Prostate gland (tissue), 2 donors: ENCODE results near the gene POLG2. TPM values are rescaled to one million over a fixed set of nuclear protein-coding genes. Genes with fewer than 3 reads are reported as not detected.

ENCODE experiments used
- DNase-seq: peaks from one replicate; pipeline ENCODE4 v3.0.0-alpha.2; 2019; ENCODE audit warnings: low spot score
- H3K27ac ChIP-seq, 2 donors: fragments of 200-600 bp; sonication (generic); 2 replicates each; pipeline ENCODE4 v1.5.1; 2017 to 2019
- H3K27me3 ChIP-seq: fragments of 200-600 bp; sonication (generic); replicated peaks from 2 replicates; pipeline ENCODE4 v1.5.1; 2019; ENCODE audit not compliant: insufficient read depth
- H3K36me3 ChIP-seq, 2 donors: fragments of 200-600 bp; sonication (generic); 1 replicate in 1 of 2; 2 replicates in 1 of 2; pipeline versions ENCODE4 v1.5.1 to v1.8.1; 2017 to 2019
- H3K4me1 ChIP-seq: fragments of 200-600 bp; sonication (generic); replicated peaks from 2 replicates; pipeline ENCODE4 v1.5.1; 2019
- H3K4me3 ChIP-seq, 2 donors: fragments of 200-600 bp; sonication (generic); 2 replicates each; pipeline ENCODE4 v1.5.1; 2017 to 2019
- H3K9me3 ChIP-seq: fragments of 200-600 bp; sonication (generic); 2 replicates; pipeline ENCODE4 v1.5.1; 2017
- POLR2A ChIP-seq: fragments of 450-650 bp; IDR thresholded peaks from one replicate; pipeline ENCODE4 v1.6.1; 2016; ENCODE audit warnings: antibody characterized with exemption, mild to moderate bottlenecking
- POLR2AphosphoS5 ChIP-seq: sonication (generic); formaldehyde crosslinking; IDR thresholded peaks from one replicate; pipeline ENCODE4 v1.6.1; 2017; ENCODE audit warnings: antibody characterized with exemption
- WGBS: methylation state at CpG from one replicate; pipeline ENCODE4 v1.1.5; 2018; 5-methylcytosine and 5-hydroxymethylcytosine counted together
- intact Hi-C: fragments of 100-400 bp; cut with DNase I; formaldehyde crosslinking; loops from one replicate; pipeline ENCODE4 v1.14.2; 2022
- total RNA-seq, 2 donors: library from RNA; depleted of rRNA; stranded (reverse); fragments of >200 nt; gene quantifications; one replicate each; pipeline ENCODE4 v1.1.0, GENCODE V29; 2016
- TF ChIP-seq, protein P1 (sequence below), 4 experiments: fragments of 200-600 bp in 2 of 4; fragments of 450-650 bp in 2 of 4; sonication (generic) in 2 of 4; IDR thresholded peaks; 1 replicate in 3 of 4; 2 replicates in 1 of 4; pipeline ENCODE4 v1.5.1; 2016 to 2019; ENCODE audit warnings: antibody characterized with exemption in 4 of 4, mild to moderate bottlenecking in 2 of 4, moderate library complexity in 2 of 4

Gene POLG2
- total RNA-seq, 2 donors from 2014 or later: 5.3 to 9.7 TPM

DNA sequence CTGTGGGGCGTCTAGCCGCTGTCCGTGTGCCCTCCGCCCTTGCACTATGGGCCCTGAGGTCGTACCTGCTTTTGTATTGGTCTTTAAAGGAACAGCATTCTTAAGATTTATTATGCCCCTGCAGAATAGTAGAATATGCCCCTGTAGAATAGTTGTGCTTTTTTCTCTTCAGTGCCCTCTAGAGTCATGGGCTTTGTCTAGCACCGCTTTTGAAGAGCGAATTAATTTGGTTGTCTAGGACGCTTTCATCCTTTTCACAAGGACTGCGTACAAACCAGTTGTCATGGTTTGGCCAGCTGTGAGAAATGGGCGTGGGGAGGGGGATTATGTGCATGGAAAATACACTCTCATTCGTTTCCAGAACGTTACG, 10.5 kb upstream of the POLG2 start:
- intact Hi-C loops: loop anchor here (10.0 kb wide), 1 partner anchor 183 kb away; no protein-coding TSS in a partner anchor
- peaks cover 7% of the 10 kb centered on the region for H3K4me1 ChIP-seq
- no peak for TF ChIP-seq POLR2AphosphoS5
- TF ChIP-seq POLR2A: no peak
- TF ChIP-seq, protein P1, sequence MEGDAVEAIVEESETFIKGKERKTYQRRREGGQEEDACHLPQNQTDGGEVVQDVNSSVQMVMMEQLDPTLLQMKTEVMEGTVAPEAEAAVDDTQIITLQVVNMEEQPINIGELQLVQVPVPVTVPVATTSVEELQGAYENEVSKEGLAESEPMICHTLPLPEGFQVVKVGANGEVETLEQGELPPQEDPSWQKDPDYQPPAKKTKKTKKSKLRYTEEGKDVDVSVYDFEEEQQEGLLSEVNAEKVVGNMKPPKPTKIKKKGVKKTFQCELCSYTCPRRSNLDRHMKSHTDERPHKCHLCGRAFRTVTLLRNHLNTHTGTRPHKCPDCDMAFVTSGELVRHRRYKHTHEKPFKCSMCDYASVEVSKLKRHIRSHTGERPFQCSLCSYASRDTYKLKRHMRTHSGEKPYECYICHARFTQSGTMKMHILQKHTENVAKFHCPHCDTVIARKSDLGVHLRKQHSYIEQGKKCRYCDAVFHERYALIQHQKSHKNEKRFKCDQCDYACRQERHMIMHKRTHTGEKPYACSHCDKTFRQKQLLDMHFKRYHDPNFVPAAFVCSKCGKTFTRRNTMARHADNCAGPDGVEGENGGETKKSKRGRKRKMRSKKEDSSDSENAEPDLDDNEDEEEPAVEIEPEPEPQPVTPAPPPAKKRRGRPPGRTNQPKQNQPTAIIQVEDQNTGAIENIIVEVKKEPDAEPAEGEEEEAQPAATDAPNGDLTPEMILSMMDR (IDR thresholded peaks at IDR 0.05): peak in 2 of 4 experiments; percentile 32 to 42
- peak overlapping the region; percentile 94 to 98 for H3K4me3 ChIP-seq
- H3K27ac ChIP-seq: peak overlapping the region; percentile 99
- peaks cover 4 to 10% of the 10 kb centered on the region in 2 donors for H3K36me3 ChIP-seq
- no peaks in the 10 kb centered on the region for H3K27me3 ChIP-seq
- DNase-seq: peak; percentile 15
- 1% methylated on average over 13 of the region's 13 CpGs for WGBS
- H3K9me3 ChIP-seq: no peaks in the 10 kb centered on the region

DNA sequence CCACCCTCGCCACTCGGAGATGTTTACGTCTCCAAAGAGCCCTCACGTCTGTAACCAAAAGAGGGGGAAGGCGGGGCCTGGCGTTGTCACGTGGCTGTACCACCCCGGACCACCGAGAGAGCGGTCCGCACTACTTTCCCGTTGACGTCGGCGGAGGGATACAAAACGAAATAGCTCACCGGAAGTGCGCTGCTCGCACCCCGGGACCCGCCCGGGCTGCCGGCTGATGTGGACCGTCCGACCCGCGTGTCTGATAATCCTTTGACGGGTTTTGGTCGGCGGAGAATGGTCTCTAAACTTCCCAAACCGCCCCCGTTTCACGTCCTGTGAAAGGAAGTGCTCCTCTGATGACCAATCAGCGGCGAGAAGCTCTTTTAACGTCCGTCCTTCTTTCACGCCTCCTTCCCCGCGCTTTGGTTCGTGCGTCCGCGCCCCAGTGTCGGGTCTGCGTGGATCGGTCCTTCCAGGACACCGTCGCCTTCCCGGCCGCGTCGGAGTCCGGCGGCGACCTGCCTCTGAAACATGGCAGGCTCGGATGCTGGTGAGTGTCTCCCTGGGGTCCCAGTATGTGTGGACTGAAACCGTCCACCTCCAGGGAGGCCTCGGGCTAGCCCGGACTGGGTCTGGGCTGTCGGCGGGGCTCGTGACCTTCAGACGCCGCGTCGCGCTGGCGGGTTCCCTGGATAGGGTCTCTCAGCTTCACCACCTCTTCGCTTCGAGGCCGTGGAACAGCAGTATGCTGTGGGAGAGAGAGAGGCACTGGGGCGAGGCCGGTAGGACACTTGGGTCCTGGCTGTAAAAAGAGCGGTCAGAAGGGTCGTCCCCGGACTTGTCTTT, 9.9 kb upstream of the POLG2 start, which contains the start of gene CEP95:
Gene CEP95 (plus strand): TSS at position 402 of the 837 bp plus-strand sequence. CDS start 121 bp downstream, at position 523.
- under 1% methylated on average over 75 of the region's 77 CpGs for WGBS

DNA sequence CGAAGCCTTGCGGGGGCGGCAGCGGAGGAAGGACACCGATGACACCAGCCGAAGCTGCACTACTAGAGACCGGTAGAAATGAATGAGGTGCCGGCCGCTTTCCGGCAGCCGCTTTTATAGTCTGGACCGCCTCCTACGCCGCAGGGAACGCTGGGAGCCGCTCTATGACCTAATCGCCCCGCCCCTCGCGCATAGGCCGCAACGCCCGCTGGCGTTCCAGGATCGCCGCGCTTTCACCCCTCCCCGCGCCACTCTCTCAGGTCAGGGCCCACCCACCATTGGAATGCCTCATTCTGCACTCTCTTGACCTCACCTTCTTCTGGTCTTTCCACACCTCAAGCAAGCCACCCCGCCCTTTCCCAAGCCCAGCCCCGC, 9.3 kb upstream of the POLG2 start, which contains the start of gene DDX5:
Gene DDX5 (minus strand): TSS at position 89 of the 375 bp plus-strand sequence. CDS start 170 bp downstream, outside the sequence.
- Histone ChIP-seq H3K4me3 (peak within 1 kb of the TSS; percentile 94 to 98), H3K36me3 (peaks cover 13 to 14% of the 10 kb centered on the region in 2 donors), H3K27ac (peak within 1 kb of the TSS; percentile 99), H3K9me3 (no peaks in the 10 kb centered on the region), H3K4me1 (peaks cover 7% of the 10 kb centered on the region), H3K27me3 (no peaks in the 10 kb centered on the region)
- TF ChIP-seq, protein P1 (IDR thresholded peaks at IDR 0.05): no peak
- TF ChIP-seq POLR2AphosphoS5 (peak; percentile 80), POLR2A (peak; percentile 93)
- intact Hi-C loops: loop anchor here (10.0 kb wide), 1 partner anchor 181 kb away; no protein-coding TSS in a partner anchor
- DNase-seq: peak; percentile 97
- WGBS: under 1% methylated on average over 31 of the region's 31 CpGs

More for the DNA sequence above, 9.9 kb upstream of the POLG2 start, which contains the start of gene CEP95:
- TF ChIP-seq POLR2AphosphoS5: peak; percentile 84
- peak; percentile 81 for TF ChIP-seq POLR2A
- TF ChIP-seq, protein P1 (IDR thresholded peaks at IDR 0.05): peak in 1 of 4 experiments; percentile 18
- intact Hi-C loops: loop anchor here (10.0 kb wide), 1 partner anchor 182 kb away; no protein-coding TSS in a partner anchor
- Histone ChIP-seq H3K36me3 (peaks cover 7 to 10% of the 10 kb centered on the region in 2 donors), H3K4me1 (peaks cover 7% of the 10 kb centered on the region), H3K9me3 (no peaks in the 10 kb centered on the region), H3K27me3 (no peaks in the 10 kb centered on the region), H3K4me3 (peak within 1 kb of the TSS; percentile 94 to 98), H3K27ac (peak within 1 kb of the TSS; percentile 99)
- peak; percentile 91 for DNase-seq

DNA sequence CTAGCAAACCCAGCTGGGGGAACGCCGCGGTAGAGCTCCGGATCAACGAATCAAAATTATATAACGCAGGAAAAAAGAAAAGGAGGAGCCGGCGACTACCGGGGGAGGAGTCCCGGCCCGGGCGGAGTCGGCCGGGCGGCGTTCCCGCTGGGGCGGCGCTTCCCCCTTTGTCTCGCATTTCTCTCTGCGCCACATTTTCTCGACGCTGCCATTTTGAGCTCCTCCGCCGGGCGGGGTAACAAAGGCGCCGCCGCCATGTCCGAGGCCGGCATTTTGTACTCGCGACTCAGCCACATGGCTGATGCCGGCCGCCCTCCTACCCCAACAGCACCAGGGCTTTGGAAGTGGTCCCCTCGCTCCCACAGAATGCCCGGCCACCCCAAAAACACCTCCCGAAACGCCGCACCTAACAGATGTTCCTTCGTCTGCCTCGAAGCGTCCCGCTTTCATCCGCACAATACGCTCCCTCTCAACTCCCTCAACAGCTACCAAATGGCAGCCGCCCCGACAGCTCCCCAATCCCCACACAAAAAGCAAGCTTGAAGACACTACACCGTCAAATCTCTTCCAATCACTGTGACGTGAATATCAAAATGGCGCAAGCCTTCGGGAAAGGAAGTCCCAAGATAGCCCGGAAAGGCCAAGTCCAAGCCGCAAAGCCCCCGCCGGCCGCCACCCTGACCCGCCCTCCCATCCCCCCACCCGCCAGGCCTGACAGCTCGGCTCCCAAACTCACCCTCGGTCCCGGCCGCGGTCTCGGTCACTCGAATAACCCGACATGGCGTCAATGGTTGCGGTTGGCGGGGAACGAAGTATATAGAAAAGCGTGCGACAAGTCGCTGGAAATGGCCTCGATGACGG, 8.7 kb upstream of the POLG2 start:
- H3K9me3 ChIP-seq: no peaks in the 10 kb centered on the region
- H3K27me3 ChIP-seq: no peaks in the 10 kb centered on the region
- H3K4me3 ChIP-seq: peak overlapping the region; percentile 94 to 98
- H3K36me3 ChIP-seq: peaks cover 18 to 20% of the 10 kb centered on the region in 2 donors
- TF ChIP-seq POLR2AphosphoS5 (peak; percentile 87), POLR2A (peak; percentile 85)
- TF ChIP-seq, protein P1 (IDR thresholded peaks at IDR 0.05): peak in 2 of 4 experiments; percentile 27 to 46
- H3K27ac ChIP-seq: peak overlapping the region; percentile 99
- DNase-seq: peak; percentile 91
- intact Hi-C loops: loop anchor here (10.0 kb wide), 1 partner anchor 181 kb away; no protein-coding TSS in a partner anchor
- peaks cover 7% of the 10 kb centered on the region for H3K4me1 ChIP-seq
- WGBS: under 1% methylated on average over 72 of the region's 76 CpGs
